MCF 10A (cell line): ENCODE measurements around the gene TMEFF1. TPM values are rescaled to one million over a fixed set of nuclear protein-coding genes. Genes with fewer than 3 reads are reported as not detected.

Source experiments
- BruUV-seq: library from RNA; stranded (reverse); fragments of 400-500 nt; replicated peaks from 2 replicates; lab custom pipeline; 2021; lab: Mats Ljungman, UMichigan
- CTCF ChIA-PET: fragments of 300-600 bp; sonication (Branson Sonifier 250); formaldehyde crosslinking; extraction: SDS; loops from one replicate; lab custom pipeline; 2021; ENCODE audit warnings: antibody characterized with exemption, inconsistent platforms; lab: Yijun Ruan, JAX
- POLR2A ChIA-PET: fragments of 300-600, 350-650 bp; sonication (Branson Sonifier 250); formaldehyde crosslinking; extraction: SDS; loops from one replicate; lab custom pipeline; 2020; ENCODE audit warnings: antibody characterized with exemption, inconsistent platforms; lab: Yijun Ruan, JAX
- DNase-seq: peaks from one replicate; pipeline ENCODE4 v3.0.0-alpha.2; 2018; ENCODE audit not compliant: unreplicated experiment
- H3K27ac Mint-ChIP-seq: one replicate; pipeline ENCODE4 v1.8.0; 2022; ENCODE audit warnings: mild to moderate bottlenecking, low read depth, mixed read lengths; ENCODE audit not compliant: unreplicated experiment
- H3K27me3 Mint-ChIP-seq: one replicate; pipeline ENCODE4 v1.8.0; 2022; ENCODE audit warnings: mixed read lengths; ENCODE audit not compliant: insufficient read depth, unreplicated experiment
- H3K36me3 Mint-ChIP-seq: one replicate; pipeline ENCODE4 v1.8.0; 2022; ENCODE audit warnings: mild to moderate bottlenecking, moderate library complexity, mixed read lengths; ENCODE audit not compliant: insufficient read depth, unreplicated experiment
- H3K4me1 Mint-ChIP-seq: one replicate; pipeline ENCODE4 v1.8.0; 2022; ENCODE audit warnings: mixed read lengths; ENCODE audit not compliant: insufficient read depth, unreplicated experiment
- H3K4me3 Mint-ChIP-seq: one replicate; pipeline ENCODE4 v1.8.0; 2022; ENCODE audit warnings: mild to moderate bottlenecking, moderate library complexity, mixed read lengths; ENCODE audit not compliant: unreplicated experiment
- H3K9me3 Mint-ChIP-seq: one replicate; pipeline ENCODE4 v1.8.0; 2022; ENCODE audit warnings: mixed read lengths; ENCODE audit not compliant: unreplicated experiment
- intact Hi-C: fragments of 100-400 bp; cut with micrococcal nuclease; formaldehyde crosslinking; loops from 2 replicates; pipeline ENCODE4 v1.14.1; 2022
- total RNA-seq: library from RNA; stranded (reverse); gene quantifications from 2 replicates; pipeline ENCODE4 v1.2.3, GENCODE V29; 2022
- TF ChIP-seq, protein P1 (sequence below): fragments of 200-600 bp; IDR thresholded peaks from one replicate; pipeline ENCODE4 v1.8.0; 2022; ENCODE audit warnings: antibody characterized with exemption, mild to moderate bottlenecking; ENCODE audit not compliant: unreplicated experiment

Gene TMEFF1
- total RNA-seq, 1 experiment from 2014 or later: 0.28 TPM

DNA sequence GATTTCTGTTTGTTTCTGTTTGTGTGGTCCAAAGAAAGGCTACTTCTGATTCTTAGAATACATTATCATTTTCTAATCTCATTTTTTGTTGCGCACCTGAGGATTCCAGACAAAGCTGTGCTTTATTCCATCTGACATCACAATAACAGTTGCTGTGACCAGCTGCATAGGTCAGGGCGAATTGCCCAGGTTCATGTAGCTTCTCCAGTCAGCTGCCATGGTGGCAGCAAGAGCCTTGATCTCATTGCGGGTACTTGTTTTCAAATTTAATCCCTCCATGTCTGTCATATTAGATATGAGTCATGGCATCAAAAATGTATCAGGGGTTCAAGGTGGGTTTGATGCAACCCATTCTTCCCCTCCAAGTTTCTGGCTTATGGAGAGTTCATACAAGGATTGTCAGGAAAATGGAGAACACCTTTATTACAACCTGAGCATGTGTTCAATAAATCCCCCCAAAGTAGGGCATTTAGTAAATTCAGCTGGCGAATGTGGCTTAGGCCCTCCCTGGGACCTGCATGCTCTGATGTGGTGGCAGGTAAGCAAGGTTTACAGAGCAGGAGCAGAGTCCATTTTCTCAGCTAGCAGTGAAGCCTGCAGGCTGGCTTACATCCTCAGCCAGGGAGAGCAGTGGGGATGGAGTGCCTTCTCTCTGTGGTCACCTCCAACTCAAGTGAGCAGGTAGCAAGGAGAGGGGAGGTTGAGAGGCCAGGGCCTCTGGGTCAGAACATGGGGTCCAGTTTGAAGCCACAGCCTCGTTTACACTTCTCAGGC is 118.9 kb downstream of the TMEFF1 start:
- no TSS peak for BruUV-seq

DNA sequence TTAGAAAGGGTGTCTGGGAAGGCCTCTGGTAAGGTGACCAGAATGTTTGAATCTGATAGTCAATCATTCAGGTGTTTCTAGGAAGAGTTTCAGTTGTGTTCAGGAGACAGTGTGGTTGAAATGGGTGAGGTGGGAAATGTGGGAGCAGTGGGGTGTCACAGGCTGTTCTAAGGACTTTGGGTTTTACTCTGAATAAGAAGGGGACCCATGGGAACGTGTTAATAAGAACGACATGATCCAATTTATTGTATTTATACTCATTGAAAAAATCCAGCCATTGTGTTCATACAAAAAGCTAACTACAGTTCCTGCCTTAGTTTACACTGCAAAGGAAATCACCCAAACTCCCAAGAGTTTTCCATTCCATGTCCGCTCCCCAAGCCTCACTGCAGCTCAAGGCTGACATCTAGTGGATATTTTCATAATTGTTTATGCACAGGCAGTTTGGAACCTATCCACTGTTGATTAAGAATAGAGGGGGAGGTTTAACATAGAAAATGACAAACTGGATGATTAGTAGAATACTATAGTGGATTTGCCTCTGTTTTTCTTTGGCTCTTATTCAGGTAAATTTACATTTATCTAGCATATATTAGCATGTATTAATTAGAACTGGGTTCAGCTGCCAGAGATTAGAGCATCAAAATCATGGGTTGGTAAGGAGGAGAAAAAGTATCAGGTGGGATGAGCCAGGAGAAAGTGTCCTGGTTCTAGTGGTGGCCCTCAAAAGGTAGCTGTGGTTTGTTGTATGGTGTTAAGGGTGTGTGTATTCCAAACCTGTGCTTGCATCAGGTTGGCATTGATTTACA is 122.6 kb downstream of the TMEFF1 start:
- intact Hi-C loops: loop anchor here (5.0 kb wide), 6 partner anchors 168 to 1748 kb away; partner anchors contain the start of gene MSANTD3
- TF ChIP-seq, protein P1, sequence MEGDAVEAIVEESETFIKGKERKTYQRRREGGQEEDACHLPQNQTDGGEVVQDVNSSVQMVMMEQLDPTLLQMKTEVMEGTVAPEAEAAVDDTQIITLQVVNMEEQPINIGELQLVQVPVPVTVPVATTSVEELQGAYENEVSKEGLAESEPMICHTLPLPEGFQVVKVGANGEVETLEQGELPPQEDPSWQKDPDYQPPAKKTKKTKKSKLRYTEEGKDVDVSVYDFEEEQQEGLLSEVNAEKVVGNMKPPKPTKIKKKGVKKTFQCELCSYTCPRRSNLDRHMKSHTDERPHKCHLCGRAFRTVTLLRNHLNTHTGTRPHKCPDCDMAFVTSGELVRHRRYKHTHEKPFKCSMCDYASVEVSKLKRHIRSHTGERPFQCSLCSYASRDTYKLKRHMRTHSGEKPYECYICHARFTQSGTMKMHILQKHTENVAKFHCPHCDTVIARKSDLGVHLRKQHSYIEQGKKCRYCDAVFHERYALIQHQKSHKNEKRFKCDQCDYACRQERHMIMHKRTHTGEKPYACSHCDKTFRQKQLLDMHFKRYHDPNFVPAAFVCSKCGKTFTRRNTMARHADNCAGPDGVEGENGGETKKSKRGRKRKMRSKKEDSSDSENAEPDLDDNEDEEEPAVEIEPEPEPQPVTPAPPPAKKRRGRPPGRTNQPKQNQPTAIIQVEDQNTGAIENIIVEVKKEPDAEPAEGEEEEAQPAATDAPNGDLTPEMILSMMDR: peak; percentile 81
- peaks cover 14% of the 10 kb centered on the region for H3K27me3 Mint-ChIP-seq
- ChIA-PET CTCF (interaction anchor here (0.5 to 2.5 kb wide), 51 partner anchors 8 to 1747 kb away, joined by 3 to 25 read pairs (median 4); partner anchors contain the start of genes CAVIN4 and TEX10), POLR2A (no interaction called here)
- H3K9me3 Mint-ChIP-seq: no peaks in the 10 kb centered on the region
- BruUV-seq: no TSS peak
- peaks cover 16% of the 10 kb centered on the region for H3K4me1 Mint-ChIP-seq
- H3K36me3 Mint-ChIP-seq: no peaks in the 10 kb centered on the region
- peak; percentile 70 for DNase-seq
- no peak overlapping the region for H3K27ac Mint-ChIP-seq
- H3K4me3 Mint-ChIP-seq: no peak overlapping the region

More for the DNA sequence above, 118.9 kb downstream of the TMEFF1 start:
- Mint-ChIP-seq H3K4me3 (no peak overlapping the region), H3K4me1 (no peaks in the 10 kb centered on the region), H3K27ac (no peak overlapping the region), H3K36me3 (no peaks in the 10 kb centered on the region), H3K9me3 (no peaks in the 10 kb centered on the region), H3K27me3 (no peaks in the 10 kb centered on the region)
- DNase-seq: no peak
- TF ChIP-seq, protein P1: no peak
- ChIA-PET POLR2A (interaction anchor here (0.7 kb wide), 2 partner anchors 814 to 1183 kb away, joined by 3 read pairs; no protein-coding TSS in a partner anchor), CTCF (interaction anchor here (0.6 to 2.2 kb wide), 8 partner anchors 8 to 1407 kb away, joined by 3 to 9 read pairs (median 3); partner anchors contain the start of gene TEX10)
- intact Hi-C loops: no loop called here

DNA sequence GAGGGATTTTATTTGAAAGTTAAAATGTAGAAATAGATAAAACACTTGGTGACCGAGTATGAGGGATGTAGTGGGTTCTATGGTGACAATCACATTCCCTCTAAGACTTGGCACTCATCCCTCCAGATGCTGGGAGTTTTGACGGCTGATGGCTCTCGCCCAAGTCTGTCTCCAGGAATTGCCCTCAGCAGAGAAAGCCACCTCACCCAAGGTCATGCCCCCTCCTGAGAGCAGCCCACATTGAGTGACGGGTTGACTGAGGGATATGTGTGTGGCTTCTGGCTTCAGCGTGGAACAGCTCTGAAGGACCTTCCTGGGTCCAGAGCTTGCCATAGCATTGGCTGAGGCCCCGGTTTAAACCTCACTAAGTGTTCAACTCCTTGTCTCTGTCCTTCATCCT is 124.3 kb downstream of the TMEFF1 start:
- Mint-ChIP-seq H3K36me3 (no peaks in the 10 kb centered on the region), H3K4me3 (no peak overlapping the region), H3K4me1 (peaks cover 16% of the 10 kb centered on the region), H3K27me3 (peaks cover 14% of the 10 kb centered on the region), H3K27ac (no peak overlapping the region), H3K9me3 (no peaks in the 10 kb centered on the region)
- no TSS peak for BruUV-seq
- DNase-seq: no peak
- intact Hi-C loops: loop anchor here (5.0 kb wide), 6 partner anchors 170 to 1750 kb away; partner anchors contain the start of gene MSANTD3
- CTCF ChIA-PET: interaction anchor here (0.6 to 6.5 kb wide), 15 partner anchors 13 to 1508 kb away, joined by 3 to 129 read pairs (median 4); partner anchors contain the start of gene MSANTD3
- POLR2A ChIA-PET: no interaction called here
- TF ChIP-seq, protein P1: no peak
